HG02642 (cell line): ENCODE results near the gene TPRA1.

Experiments used
- ATAC-seq: cut with Tn5 transposase; IDR thresholded peaks from one replicate; pipeline ENCODE4 v1.9.1; 2021; ENCODE audit warnings: mild to moderate bottlenecking; ENCODE audit not compliant: unreplicated experiment, poor library complexity

TPRA1 gene

GRCh38 chr3:127570520-127570919 lies 20.0 kb downstream of the TPRA1 start:
- no peak for ATAC-seq

- no peak for ATAC-seq
Measured at GRCh38 chr3:127569160-127569559, 21.4 kb downstream of the TPRA1 start.

DNA sequence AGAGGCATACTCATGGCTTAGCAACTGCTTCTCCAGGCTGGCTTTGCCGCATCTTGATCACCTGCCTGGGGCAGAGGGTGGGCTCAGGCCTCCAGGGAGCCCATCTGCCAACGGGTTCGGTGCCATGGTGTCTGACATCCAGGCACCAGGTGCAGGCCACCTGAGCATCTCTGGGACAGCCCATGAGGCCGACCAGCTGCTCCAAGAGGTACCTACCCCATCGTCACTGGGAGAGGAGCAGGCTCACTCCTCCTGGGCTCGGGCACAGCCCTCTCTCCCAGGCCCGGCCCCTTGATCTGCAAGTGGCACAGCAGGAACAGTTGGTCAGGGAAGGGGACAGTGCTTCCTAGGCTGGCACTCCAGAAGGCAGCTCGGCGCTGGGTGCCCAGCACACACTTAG lies 21.9 kb downstream of the TPRA1 start:
- no peak for ATAC-seq

DNA sequence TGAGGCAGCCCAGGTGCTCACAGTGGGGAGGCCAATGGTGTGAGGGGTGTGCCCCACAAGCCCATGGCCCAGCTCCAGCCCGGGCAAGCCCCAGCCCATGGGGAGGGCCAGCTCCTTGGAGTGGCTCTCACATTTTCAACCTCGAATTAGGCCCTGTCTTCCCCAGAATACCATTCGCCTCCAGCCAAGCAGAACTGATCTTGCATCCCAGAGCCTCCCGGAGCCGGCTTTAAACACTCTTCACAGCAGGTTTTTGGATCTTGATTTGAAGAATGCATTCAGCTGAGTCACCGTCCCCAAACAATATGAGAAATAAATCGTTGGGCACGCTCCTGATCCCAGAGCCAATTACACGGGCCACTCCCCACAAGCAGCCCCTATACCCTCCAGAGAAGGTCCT lies 23.7 kb downstream of the TPRA1 start:
- no peak for ATAC-seq

- no peak for ATAC-seq
Measured at GRCh38 chr3:127565711-127566110, 24.8 kb downstream of the TPRA1 start.

- ATAC-seq = no peak
Measured at GRCh38 chr3:127560051-127560787, 30.3 kb downstream of the TPRA1 start.

DNA sequence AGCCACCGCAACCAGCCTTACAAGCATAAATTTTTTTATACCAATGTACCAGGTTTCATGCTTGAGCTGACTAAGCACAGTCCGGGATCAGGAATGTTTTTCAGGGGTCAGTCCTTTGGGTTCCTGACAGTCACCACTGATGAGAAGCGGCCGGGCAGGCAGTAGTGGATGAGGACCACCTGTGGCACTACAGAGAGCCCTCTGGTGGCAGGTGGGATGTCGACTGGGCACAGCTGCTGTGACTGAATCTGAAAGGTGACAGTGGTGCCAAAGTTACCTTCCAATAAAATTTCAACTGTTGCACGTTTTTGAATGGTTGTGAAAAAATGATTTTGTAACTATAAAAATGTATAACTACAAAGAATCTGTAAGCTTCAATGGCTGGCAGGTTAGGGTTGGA lies 34.0 kb downstream of the TPRA1 start:
- no peak for ATAC-seq

DNA sequence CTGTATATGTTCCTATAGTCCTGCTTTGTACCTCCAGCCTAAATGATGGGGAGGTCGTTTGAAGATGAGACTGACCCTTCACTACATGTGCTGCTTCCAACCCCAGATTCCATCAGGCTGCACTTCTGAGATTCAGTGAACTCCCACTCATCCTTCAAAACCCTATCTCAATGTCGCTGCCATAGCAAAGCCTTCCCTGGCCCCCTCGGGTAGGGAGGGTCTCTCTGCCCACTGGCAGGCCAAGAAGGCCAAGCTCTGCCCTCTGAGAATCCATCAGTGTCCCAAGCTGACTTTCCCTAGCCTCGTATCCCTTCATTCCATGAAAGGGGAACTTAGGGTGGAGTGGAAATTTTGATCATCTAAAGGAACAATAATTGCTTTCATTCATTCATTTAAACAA lies 35.4 kb downstream of the TPRA1 start:
- no peak for ATAC-seq

GRCh38 chr3:127552038-127552437 lies 38.5 kb downstream of the TPRA1 start:
- ATAC-seq = no peak

GRCh38 chr3:127551178-127551577 lies 39.4 kb downstream of the TPRA1 start:
- no peak for ATAC-seq

GRCh38 chr3:127550468-127551157 lies 39.9 kb downstream of the TPRA1 start:
- ATAC-seq = no peak

DNA sequence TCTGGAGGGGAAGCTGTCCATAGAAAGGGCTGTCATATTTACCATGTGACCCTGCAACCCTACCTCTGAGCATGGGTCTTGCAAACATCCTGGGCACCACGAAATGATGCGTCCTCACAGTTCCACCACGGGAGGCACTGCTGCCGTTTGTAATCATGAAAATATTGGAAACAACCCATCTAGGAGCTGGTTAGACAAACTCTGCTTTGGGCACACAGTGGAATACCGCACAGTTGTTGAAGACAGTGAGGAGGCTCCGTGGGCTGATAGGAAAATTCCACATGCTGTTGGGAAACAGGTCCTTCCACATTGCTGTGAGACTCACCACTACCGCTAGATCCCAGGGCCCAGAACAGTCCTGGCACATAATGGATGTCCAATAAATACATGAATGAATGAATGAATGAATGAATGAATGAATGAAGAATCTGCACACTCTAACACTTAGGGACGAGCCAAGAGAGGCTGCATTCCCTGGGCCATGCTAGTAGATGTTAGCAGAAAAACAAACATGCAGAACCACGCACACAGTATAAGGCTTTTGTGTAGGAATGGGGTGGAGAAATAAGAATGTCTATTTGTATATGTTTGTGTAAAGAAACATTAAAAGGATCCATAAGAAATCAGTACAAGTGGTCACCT lies 40.6 kb downstream of the TPRA1 start:
- ATAC-seq = no peak

DNA sequence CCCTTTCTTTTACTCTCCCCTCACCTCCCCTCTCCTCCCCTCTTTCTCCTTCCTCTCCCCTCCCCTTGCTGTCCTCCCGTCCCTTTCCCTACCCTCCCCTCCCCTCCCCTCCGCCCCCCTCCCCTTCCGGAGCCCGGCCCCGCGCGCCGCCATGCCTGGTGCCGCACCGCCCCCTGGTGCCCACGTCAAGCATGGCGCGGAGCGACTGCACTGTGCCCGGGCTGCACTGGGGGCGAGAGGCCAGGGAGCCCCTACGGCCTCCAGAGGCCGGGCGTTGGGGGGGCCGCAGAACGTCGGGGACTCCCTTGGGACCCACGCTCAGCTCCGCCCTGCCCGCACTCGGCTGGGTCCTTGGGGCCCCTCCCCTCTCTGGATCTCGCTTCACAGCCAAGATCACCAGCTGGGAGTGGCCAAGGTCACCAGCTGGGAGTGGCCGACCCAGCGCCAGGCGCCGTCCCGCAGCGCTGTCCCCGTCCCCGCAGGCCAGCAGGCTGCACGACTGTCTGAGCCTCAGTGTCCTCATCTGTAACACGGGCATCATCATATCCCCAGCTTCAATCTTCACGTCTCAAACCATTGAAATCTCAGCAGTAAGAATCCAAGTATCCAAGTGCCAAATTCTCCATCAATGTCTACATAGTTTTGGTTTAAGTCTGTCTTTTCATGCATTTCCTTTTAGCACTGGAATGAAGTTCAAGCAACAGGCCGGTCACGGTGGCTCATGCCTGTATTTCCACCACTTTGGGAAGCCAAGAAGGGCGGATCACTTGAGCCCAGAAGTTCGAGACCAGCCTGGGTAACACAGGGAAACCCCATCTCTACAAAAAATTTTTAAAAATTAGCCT lies 42.5 kb downstream of the TPRA1 start:
- ATAC-seq = peak; percentile 67

- no peak for ATAC-seq
Measured at GRCh38 chr3:127546970-127547733, 43.4 kb downstream of the TPRA1 start.

GRCh38 chr3:127546554-127546953 lies 44.0 kb downstream of the TPRA1 start:
- no peak for ATAC-seq

DNA sequence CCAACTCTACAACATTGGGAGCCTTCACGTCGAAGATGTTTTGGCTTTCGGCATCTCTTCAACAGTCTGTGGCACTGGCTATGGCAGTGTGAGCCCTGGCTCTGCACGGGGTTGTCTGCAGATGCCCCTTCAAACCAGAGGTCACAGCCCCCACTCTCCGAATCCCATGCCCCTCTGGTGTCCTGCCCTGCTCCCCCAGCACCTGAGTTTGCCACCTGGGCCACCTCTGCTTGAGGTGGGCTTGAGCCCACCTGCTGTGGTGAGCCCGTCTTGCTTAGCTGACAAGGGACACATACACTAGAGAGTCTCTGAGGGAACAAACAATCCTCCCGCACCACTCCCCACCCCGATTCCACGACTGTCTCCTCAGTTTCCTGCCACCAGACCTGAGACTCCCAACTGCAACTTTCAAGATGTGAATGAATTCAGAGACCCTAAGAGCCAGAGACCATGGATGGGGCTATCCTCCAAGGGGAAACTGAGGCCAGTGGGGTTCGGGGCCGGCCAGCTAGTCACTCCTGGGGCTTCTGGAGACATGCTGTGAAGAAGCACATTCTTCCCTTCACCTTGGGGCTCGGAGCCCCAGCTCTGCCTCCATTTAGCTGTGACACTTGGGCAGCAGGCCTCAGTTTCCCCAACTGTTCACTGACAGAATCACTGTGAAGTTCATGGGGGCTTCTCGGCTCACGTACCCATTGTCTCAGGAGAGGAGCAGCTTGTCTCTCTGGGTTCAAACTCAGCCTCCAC lies 44.6 kb downstream of the TPRA1 start:
- no peak for ATAC-seq

- ATAC-seq = no peak
Measured at GRCh38 chr3:127545216-127545615, 45.3 kb downstream of the TPRA1 start.

GRCh38 chr3:127544803-127545201 lies 45.7 kb downstream of the TPRA1 start:
- no peak for ATAC-seq

DNA sequence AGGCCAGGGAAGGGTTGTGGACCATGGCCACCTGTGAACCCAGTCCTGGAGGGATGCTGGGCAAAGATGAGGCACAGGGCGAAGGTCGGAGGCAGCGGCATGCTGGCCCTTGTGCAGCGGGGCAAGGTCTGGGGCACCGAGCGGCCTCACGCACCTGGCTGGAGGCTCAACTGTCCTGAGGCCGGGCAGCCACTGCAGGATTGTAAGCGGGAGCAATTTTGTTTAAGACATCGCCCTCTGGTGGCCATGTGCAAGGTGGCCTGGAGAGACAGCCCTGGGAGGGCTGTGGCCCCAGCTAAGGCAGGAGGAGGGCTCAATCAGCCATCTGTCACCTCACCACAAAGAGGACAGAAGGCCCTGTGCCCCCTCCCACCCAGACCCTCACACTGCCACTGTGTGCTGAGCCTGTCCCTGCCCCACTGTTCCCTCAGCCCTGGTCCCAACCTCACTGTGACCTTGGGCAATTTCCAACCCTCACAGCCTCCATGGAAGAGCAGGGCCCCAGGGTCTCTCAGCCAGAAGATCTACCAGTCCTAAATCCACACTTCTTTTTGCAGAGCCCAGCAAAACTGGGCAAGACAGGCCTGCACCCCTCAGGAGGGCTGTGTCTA lies 46.2 kb downstream of the TPRA1 start:
- ATAC-seq = peak; percentile 68
